ENCODE results near the gene APOL6.
"Not testable (repeated sequence)": the region's sequence is repeated elsewhere in the genome, so short reads cannot be mapped to it uniquely, and the experiment has no call there.

APOL6 gene

GRCh38 chr22:35618427-35619223 is 29.6 kb upstream of the APOL6 start:
- no peak for DNase-seq (ENCODE audit: low read depth)

- DNase-seq (ENCODE audit: low read depth), result no peak
Observed at GRCh38 chr22:35619336-35620094, 28.7 kb upstream of the APOL6 start.

GRCh38 chr22:35620624-35621251 is 27.5 kb upstream of the APOL6 start:
- no peak for DNase-seq (ENCODE audit: low read depth)

- DNase-seq (ENCODE audit: low read depth), result no peak
Observed at GRCh38 chr22:35621451-35621850, 26.8 kb upstream of the APOL6 start.

- DNase-seq (ENCODE audit: low read depth), result no peak
Observed at GRCh38 chr22:35622191-35622913, 25.9 kb upstream of the APOL6 start.

- not testable (repeated sequence) for DNase-seq (ENCODE audit: low read depth)
Observed at GRCh38 chr22:35623885-35624284, 24.4 kb upstream of the APOL6 start.

GRCh38 chr22:35624547-35624946 is 23.7 kb upstream of the APOL6 start:
- DNase-seq (ENCODE audit: low read depth), result no peak

- DNase-seq (ENCODE audit: low read depth), result no peak
Observed at GRCh38 chr22:35625763-35626432, 22.3 kb upstream of the APOL6 start.

- DNase-seq (ENCODE audit: low read depth), result peak; percentile 93
Observed at GRCh38 chr22:35627267-35628041, 20.8 kb upstream of the APOL6 start.

- no peak for DNase-seq (ENCODE audit: low read depth)
Observed at GRCh38 chr22:35628732-35629131, 19.5 kb upstream of the APOL6 start.

GRCh38 chr22:35629406-35630216 is 18.6 kb upstream of the APOL6 start:
- peak; percentile 99 for DNase-seq (ENCODE audit: low read depth)

GRCh38 chr22:35630387-35630793 is 17.9 kb upstream of the APOL6 start:
- DNase-seq (ENCODE audit: low read depth), result peak; percentile 72

- no peak for DNase-seq (ENCODE audit: low read depth)
Observed at GRCh38 chr22:35630891-35631290, 17.4 kb upstream of the APOL6 start.

- peak; percentile 69 for DNase-seq (ENCODE audit: low read depth)
Observed at GRCh38 chr22:35631597-35631996, 16.6 kb upstream of the APOL6 start.

- no peak for DNase-seq (ENCODE audit: low read depth)
Observed at GRCh38 chr22:35632935-35633334, 15.3 kb upstream of the APOL6 start.

- no peak for DNase-seq (ENCODE audit: low read depth)
Observed at GRCh38 chr22:35633520-35633919, 14.7 kb upstream of the APOL6 start.

GRCh38 chr22:35634015-35634414 is 14.2 kb upstream of the APOL6 start:
- DNase-seq (ENCODE audit: low read depth), result no peak

- DNase-seq (ENCODE audit: low read depth), result no peak
Observed at GRCh38 chr22:35634943-35635540, 13.2 kb upstream of the APOL6 start.

GRCh38 chr22:35637254-35637653 is 11.0 kb upstream of the APOL6 start:
- no peak for DNase-seq (ENCODE audit: low read depth)

- DNase-seq (ENCODE audit: low read depth), result no peak
Observed at GRCh38 chr22:35638001-35638400, 10.2 kb upstream of the APOL6 start.

Measured in ELR (cell line).